A549 (cell line): ENCODE results near the gene IL4I1. TPM values are rescaled to one million over a fixed set of nuclear protein-coding genes. Genes with fewer than 3 reads are reported as not detected.

Experiments used
- ATAC-seq, 2 experiments: fragments of 200-7000 bp in 1 of 2; fragments of >200 bp in 1 of 2; cut with Nextera tagmentation in 1 of 2; cut with Tn5 transposase in 1 of 2; 3 replicates each; pipeline versions ENCODE4 v1.8.0 to v1.9.1; 2018 to 2020; ENCODE audit warnings: mild to moderate bottlenecking in 1 of 2, moderate library complexity in 1 of 2
- CTCF ChIA-PET: fragments of 300-600 bp; sonication (Branson Sonifier 250); formaldehyde crosslinking; extraction: SDS; loops from one replicate; lab custom pipeline; 2021; ENCODE audit warnings: antibody characterized with exemption, inconsistent platforms; lab: Yijun Ruan, JAX
- POLR2A ChIA-PET: fragments of 350-600 bp; formaldehyde crosslinking; extraction: SDS; loops from one replicate; lab custom pipeline; 2021; ENCODE audit warnings: antibody characterized with exemption, inconsistent platforms; lab: Yijun Ruan, JAX
- DNase-seq, 2 experiments: peaks; one replicate each; pipeline versions ENCODE4 v3.0.0 to v3.0.0-alpha.2; 2011 to 2016; ENCODE audit warnings: low read depth in 1 of 2, low spot score in 1 of 2
- FAIRE-seq: peaks from 2 replicates; lab custom pipeline; 2011; peaks lifted over from hg19 to GRCh38; lab: Jason Lieb, UNC
- H3K27ac ChIP-seq, 2 experiments: fragments of >200 bp; sonication (Bioruptor Twin); formaldehyde crosslinking; 3 replicates each; pipeline ENCODE4 v1.5.1; 2016 to 2017
- H3K4me1 ChIP-seq: fragments of >200 bp; sonication (Bioruptor Twin); formaldehyde crosslinking; 3 replicates; pipeline ENCODE4 v1.6.1; 2016
- H3K4me2 ChIP-seq: fragments of >200 bp; sonication (Bioruptor Twin); formaldehyde crosslinking; 3 replicates; pipeline ENCODE4 v1.6.1; 2016
- H3K4me3 ChIP-seq: fragments of >200 bp; sonication (Bioruptor Twin); formaldehyde crosslinking; 3 replicates; pipeline ENCODE4 v1.5.1; 2016
- H3K9me3 ChIP-seq: fragments of >200 bp; sonication (Bioruptor Twin); formaldehyde crosslinking; 3 replicates; pipeline ENCODE4 v1.6.1; 2016
- BHLHE40 ChIP-seq: IDR thresholded peaks from 2 replicates; pipeline ENCODE4 v1.6.1; 2012; ENCODE audit warnings: low read depth, low read length, inconsistent platforms
- CEBPB ChIP-seq, 2 experiments: fragments of >200 bp in 1 of 2; sonication (Bioruptor Twin) in 1 of 2; formaldehyde crosslinking in 1 of 2; IDR thresholded peaks; 2 replicates each; pipeline ENCODE4 v1.6.1; 2012 to 2016
- CHD4 ChIP-seq: fragments of 200-600 bp; sonication (generic); IDR thresholded peaks from 2 replicates; pipeline ENCODE4 v1.6.1; 2016; ENCODE audit warnings: antibody characterized with exemption, mild to moderate bottlenecking, borderline replicate concordance
- E2F6 ChIP-seq: IDR thresholded peaks from 2 replicates; pipeline ENCODE4 v1.6.1; 2012; ENCODE audit warnings: low read depth, borderline replicate concordance
- EHF ChIP-seq: fragments of 250-450 bp; sonication (Bioruptor Pico); IDR thresholded peaks from 2 replicates; pipeline ENCODE4 v1.5.0; 2020; ENCODE audit warnings: mild to moderate bottlenecking
- ESRRA ChIP-seq: fragments of 150-350 bp; IDR thresholded peaks from 2 replicates; pipeline ENCODE4 v1.6.1; 2014; ENCODE audit warnings: mild to moderate bottlenecking, low read length, borderline replicate concordance
- FOSB ChIP-seq: fragments of 250-450 bp; sonication (Bioruptor Pico); IDR thresholded peaks from 2 replicates; pipeline ENCODE4 v1.5.0; 2020; ENCODE audit warnings: mild to moderate bottlenecking, moderate library complexity
- FOXS1 ChIP-seq: fragments of 250-450 bp; sonication (Bioruptor Pico); IDR thresholded peaks from 2 replicates; pipeline ENCODE4 v1.5.0; 2020; ENCODE audit warnings: mild to moderate bottlenecking, moderate library complexity
- HOXA7 ChIP-seq: fragments of 250-450 bp; sonication (Bioruptor Pico); IDR thresholded peaks from 2 replicates; pipeline ENCODE4 v1.5.0; 2020; ENCODE audit warnings: mild to moderate bottlenecking, moderate library complexity
- JUN ChIP-seq, 2 experiments: fragments of >200 bp; sonication (Bioruptor Twin); formaldehyde crosslinking; IDR thresholded peaks; 2 replicates in 1 of 2; 3 replicates in 1 of 2; pipeline ENCODE4 v1.6.1; 2016 to 2017
- KDM5A ChIP-seq: fragments of 200-600 bp; sonication (generic); IDR thresholded peaks from 2 replicates; pipeline ENCODE4 v1.6.1; 2016; ENCODE audit warnings: antibody characterized with exemption, mild to moderate bottlenecking
- MYC ChIP-seq: IDR thresholded peaks from 2 replicates; pipeline ENCODE4 v1.6.1; 2012; ENCODE audit warnings: mild to moderate bottlenecking, inconsistent platforms, low read length, improper control_type of control experiment, borderline replicate concordance
- POLR2A ChIP-seq: IDR thresholded peaks from 2 replicates; pipeline ENCODE4 v1.6.1; 2012; ENCODE audit warnings: mild to moderate bottlenecking, low read length
- POLR2AphosphoS2 ChIP-seq: conservative IDR thresholded peaks from 2 replicates; pipeline ENCODE4 v1.6.1; 2012; ENCODE audit warnings: low read length, improper control_type of control experiment, inconsistent platforms
- RAD21 ChIP-seq, 2 experiments: fragments of >200 bp in 1 of 2; sonication (Bioruptor Twin) in 1 of 2; formaldehyde crosslinking in 1 of 2; IDR thresholded peaks in 1 of 2; conservative IDR thresholded peaks in 1 of 2; 2 replicates in 1 of 2; 3 replicates in 1 of 2; pipeline ENCODE4 v1.6.1; 2012 to 2018; ENCODE audit warnings: inconsistent platforms in 1 of 2
- RARB ChIP-seq: fragments of 250-450 bp; sonication (Bioruptor Pico); IDR thresholded peaks from 2 replicates; pipeline ENCODE4 v1.8.0; 2021; ENCODE audit warnings: mild to moderate bottlenecking, moderate library complexity
- TP53 ChIP-seq: fragments of 250-450 bp; sonication (Bioruptor Pico); IDR thresholded peaks from 2 replicates; pipeline ENCODE4 v1.5.0; 2021; ENCODE audit warnings: mild to moderate bottlenecking, moderate library complexity
- USF2 ChIP-seq: fragments of 450-650 bp; IDR thresholded peaks from 2 replicates; pipeline ENCODE4 v1.6.1; 2014; ENCODE audit warnings: antibody characterized with exemption
- ZNF302 ChIP-seq: fragments of 250-450 bp; sonication (Bioruptor Pico); IDR thresholded peaks from 2 replicates; pipeline ENCODE4 v1.9.0; 2021; ENCODE audit warnings: inconsistent platforms, mild to moderate bottlenecking, moderate library complexity
- WGBS: methylation state at CpG from one replicate; pipeline ENCODE4 v1.1.6; 2017; ENCODE audit errors: missing lambda C conversion rate; 5-methylcytosine and 5-hydroxymethylcytosine counted together
- polyA plus RNA-seq, 4 experiments: library from polyadenylated mRNA; depleted of rRNA in 3 of 4; stranded (reverse); fragments of >200 nt; fragmentation: RNase III in 1 of 4; extraction: RNeasy Plus Mini Kit Qiagen cat#74134 plus additional on column Dnase treatment in 1 of 4; gene quantifications; 2 replicates in 3 of 4; 3 replicates in 1 of 4; pipeline ENCODE4 v1.2.3, GENCODE V29; 2011 to 2017
- TF ChIP-seq, protein P1 (sequence below): fragments of >200 bp; sonication (Bioruptor Twin); formaldehyde crosslinking; IDR thresholded peaks from 2 replicates; pipeline ENCODE4 v1.6.1; 2016
- TF ChIP-seq, protein P2 (sequence below): IDR thresholded peaks from 2 replicates; pipeline ENCODE4 v1.6.1; 2012
- TF ChIP-seq, protein P3 (sequence below): IDR thresholded peaks from 2 replicates; pipeline ENCODE4 v1.6.1; 2012
- TF ChIP-seq, protein P4 (sequence below): fragments of 150-350 bp; IDR thresholded peaks from 2 replicates; pipeline ENCODE4 v1.6.1; 2014; ENCODE audit warnings: low read depth, mild to moderate bottlenecking, low read length
- TF ChIP-seq, protein P5 (sequence below): fragments of >200 bp; sonication (Bioruptor Twin); formaldehyde crosslinking; IDR thresholded peaks from 3 replicates; pipeline ENCODE4 v1.5.1; 2016

Gene IL4I1
- polyA plus RNA-seq, 2 of the 4 experiments (the other 2 are of a cell fraction), result 0.18 to 0.62 TPM

DNA sequence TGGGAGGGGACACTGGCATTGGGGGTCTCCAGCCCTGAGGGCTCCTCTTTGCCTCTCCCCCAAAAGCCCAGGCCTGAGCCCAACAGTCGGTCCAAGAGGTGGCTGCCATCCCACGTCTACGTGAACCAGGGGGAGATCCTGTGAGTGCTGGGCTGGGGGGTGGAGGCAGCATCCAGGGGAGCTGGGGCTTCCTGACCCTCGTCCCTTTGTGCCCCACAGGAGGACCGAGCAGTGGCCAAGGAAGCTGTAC, 38.9 kb downstream of the IL4I1 start:
- H3K4me3 ChIP-seq, result no peak overlapping the region
- no peak overlapping the region for H3K4me2 ChIP-seq
- no peaks in the 10 kb centered on the region for H3K9me3 ChIP-seq
- FAIRE-seq, result no peak
- peaks cover 36% of the 10 kb centered on the region for H3K4me1 ChIP-seq
- WGBS, result 89% methylated on average over 5 of the region's 5 CpGs
- ChIA-PET CTCF (interaction anchor here (1.4 kb wide), 2 partner anchors 24 to 156 kb away, joined by 4 read pairs; no protein-coding TSS in a partner anchor), POLR2A (interaction anchor here (2.5 to 2.7 kb wide), 2 partner anchors 11 to 19 kb away, joined by 7 to 9 read pairs; partner anchors contain the start of gene AKT1S1)
- no peak for DNase-seq
- no peak overlapping the region for H3K27ac ChIP-seq
- TF ChIP-seq ESRRA (no peak), MYC (no peak), CEBPB (IDR thresholded peaks at IDR 0.05) (no peak), ZNF302 (CRISPR knock-in tag) (no peak), RAD21 (conservative IDR thresholded peaks at IDR 0.05 in 1 of 2, IDR thresholded peaks at IDR 0.05 in 1 of 2) (no peak), E2F6 (no peak), HOXA7 (no peak)
- TF ChIP-seq, protein P1, sequence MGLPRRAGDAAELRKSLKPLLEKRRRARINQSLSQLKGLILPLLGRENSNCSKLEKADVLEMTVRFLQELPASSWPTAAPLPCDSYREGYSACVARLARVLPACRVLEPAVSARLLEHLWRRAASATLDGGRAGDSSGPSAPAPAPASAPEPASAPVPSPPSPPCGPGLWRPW, result no peak
- TF ChIP-seq, protein P2, sequence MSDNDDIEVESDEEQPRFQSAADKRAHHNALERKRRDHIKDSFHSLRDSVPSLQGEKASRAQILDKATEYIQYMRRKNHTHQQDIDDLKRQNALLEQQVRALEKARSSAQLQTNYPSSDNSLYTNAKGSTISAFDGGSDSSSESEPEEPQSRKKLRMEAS, result no peak
- ATAC-seq, result peak in 1 of 2 experiments; percentile 0; a peak in 2 of 6 replicates

- no peak overlapping the region for H3K27ac ChIP-seq
- ATAC-seq, result peak; percentile 0 to 3; a peak in 3 of 6 replicates
- no peaks in the 10 kb centered on the region for H3K9me3 ChIP-seq
- no peak overlapping the region for H3K4me3 ChIP-seq
- TF ChIP-seq POLR2AphosphoS2 (peak; percentile 67), RARB (CRISPR knock-in tag) (no peak), FOSB (CRISPR knock-in tag) (peak; percentile 60; the same call in 1 of the 2 replicates), EHF (no peak), TP53 (CRISPR knock-in tag) (0 out of 2 replicates have a peak, but pooled peaks have one; percentile 29), KDM5A (no peak), FOXS1 (CRISPR knock-in tag) (no peak), POLR2A (peak; percentile 21; the same call in 1 of the 2 replicates), BHLHE40 (no peak), CHD4 (no peak), USF2 (no peak), JUN (IDR thresholded peaks at IDR 0.05) (peak in 1 of 2 experiments; percentile 52; a peak in 3 of 5 replicates), CEBPB (IDR thresholded peaks at IDR 0.05) (no peak)
- TF ChIP-seq, protein P3, sequence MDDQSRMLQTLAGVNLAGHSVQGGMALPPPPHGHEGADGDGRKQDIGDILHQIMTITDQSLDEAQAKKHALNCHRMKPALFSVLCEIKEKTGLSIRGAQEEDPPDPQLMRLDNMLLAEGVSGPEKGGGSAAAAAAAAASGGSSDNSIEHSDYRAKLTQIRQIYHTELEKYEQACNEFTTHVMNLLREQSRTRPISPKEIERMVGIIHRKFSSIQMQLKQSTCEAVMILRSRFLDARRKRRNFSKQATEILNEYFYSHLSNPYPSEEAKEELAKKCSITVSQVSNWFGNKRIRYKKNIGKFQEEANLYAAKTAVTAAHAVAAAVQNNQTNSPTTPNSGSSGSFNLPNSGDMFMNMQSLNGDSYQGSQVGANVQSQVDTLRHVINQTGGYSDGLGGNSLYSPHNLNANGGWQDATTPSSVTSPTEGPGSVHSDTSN, result peak; percentile 78
- TF ChIP-seq, protein P1, result no peak
- TF ChIP-seq, protein P4, sequence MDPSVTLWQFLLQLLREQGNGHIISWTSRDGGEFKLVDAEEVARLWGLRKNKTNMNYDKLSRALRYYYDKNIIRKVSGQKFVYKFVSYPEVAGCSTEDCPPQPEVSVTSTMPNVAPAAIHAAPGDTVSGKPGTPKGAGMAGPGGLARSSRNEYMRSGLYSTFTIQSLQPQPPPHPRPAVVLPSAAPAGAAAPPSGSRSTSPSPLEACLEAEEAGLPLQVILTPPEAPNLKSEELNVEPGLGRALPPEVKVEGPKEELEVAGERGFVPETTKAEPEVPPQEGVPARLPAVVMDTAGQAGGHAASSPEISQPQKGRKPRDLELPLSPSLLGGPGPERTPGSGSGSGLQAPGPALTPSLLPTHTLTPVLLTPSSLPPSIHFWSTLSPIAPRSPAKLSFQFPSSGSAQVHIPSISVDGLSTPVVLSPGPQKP, result no peak
- TF ChIP-seq, protein P5, sequence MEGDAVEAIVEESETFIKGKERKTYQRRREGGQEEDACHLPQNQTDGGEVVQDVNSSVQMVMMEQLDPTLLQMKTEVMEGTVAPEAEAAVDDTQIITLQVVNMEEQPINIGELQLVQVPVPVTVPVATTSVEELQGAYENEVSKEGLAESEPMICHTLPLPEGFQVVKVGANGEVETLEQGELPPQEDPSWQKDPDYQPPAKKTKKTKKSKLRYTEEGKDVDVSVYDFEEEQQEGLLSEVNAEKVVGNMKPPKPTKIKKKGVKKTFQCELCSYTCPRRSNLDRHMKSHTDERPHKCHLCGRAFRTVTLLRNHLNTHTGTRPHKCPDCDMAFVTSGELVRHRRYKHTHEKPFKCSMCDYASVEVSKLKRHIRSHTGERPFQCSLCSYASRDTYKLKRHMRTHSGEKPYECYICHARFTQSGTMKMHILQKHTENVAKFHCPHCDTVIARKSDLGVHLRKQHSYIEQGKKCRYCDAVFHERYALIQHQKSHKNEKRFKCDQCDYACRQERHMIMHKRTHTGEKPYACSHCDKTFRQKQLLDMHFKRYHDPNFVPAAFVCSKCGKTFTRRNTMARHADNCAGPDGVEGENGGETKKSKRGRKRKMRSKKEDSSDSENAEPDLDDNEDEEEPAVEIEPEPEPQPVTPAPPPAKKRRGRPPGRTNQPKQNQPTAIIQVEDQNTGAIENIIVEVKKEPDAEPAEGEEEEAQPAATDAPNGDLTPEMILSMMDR, result no peak
- 92% methylated on average over 26 of the region's 26 CpGs for WGBS
- FAIRE-seq, result no peak
- CTCF ChIA-PET, result interaction anchor here (1.4 kb wide), 1 partner anchor 24 kb away, joined by 4 read pairs; no protein-coding TSS in a partner anchor
- peaks cover 41% of the 10 kb centered on the region for H3K4me1 ChIP-seq
- H3K4me2 ChIP-seq, result no peak overlapping the region
- DNase-seq, result no peak
- POLR2A ChIA-PET, result interaction anchor here (2.5 to 2.7 kb wide), 2 partner anchors 12 to 19 kb away, joined by 7 to 9 read pairs; partner anchors contain the start of gene AKT1S1
These were observed 39.4 kb downstream of the IL4I1 start for GRCh38 chr19:49857061-49857837.
